HG02885 (cell line): ENCODE results near the gene ZSWIM4.
A peak's percentile ranks its signal among the peaks of the same experiment; 100 is the strongest.
"Not testable (repeated sequence)": the region's sequence is repeated elsewhere in the genome, so short reads cannot be mapped to it uniquely, and the experiment has no call there.

Experiments used
- ATAC-seq: cut with Tn5 transposase; IDR thresholded peaks from one replicate; pipeline ENCODE4 v1.9.1; 2021; ENCODE audit warnings: mild to moderate bottlenecking; ENCODE audit not compliant: unreplicated experiment, poor library complexity

The ZSWIM4 gene

DNA sequence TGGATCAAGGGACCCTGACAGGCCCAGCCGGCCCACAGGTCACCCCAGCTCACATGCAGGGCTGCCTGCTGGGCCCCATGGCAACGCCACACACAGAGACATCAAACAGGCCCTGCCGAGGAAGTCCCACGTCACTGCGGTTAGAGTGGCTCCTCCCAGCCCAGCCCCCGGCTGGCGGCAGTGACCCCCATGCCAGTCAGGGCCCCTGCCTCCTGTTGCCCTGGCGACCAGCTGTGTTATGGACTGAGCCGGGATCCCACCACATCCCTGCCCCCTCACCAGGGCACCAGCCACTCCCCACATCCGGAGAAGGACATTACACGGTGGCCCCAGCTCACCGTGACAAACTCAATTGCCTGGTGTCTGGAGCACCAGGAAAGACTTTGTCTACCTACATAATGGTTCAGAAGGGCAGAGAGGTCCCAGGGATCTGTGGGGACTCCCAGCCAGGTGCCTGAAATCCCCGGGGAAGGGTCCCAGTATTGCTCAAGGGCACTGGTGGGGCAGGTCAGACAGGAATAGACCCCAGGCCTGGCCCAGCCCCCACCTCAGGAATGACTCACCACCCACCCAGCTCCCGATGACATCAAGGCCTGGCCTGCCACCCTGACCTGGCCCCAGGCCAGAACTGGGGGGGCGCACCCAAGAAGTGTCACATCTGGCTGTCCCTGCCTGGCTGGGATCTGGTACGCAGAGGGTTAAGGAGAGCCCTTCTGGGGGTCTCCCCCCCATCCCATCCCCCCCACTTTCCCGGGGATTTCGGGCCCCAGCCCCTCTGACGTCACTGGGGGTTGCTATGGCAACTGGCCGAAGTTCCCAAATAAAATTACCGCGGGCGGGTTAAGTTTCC is 51.5 kb downstream of the ZSWIM4 start:
- ATAC-seq, result peak; percentile 48

- ATAC-seq, result peak; percentile 5
Observed at GRCh38 chr19:13847407-13848339, 52.4 kb downstream of the ZSWIM4 start.

- no peak for ATAC-seq
Observed at GRCh38 chr19:13848340-13848677, 53.1 kb downstream of the ZSWIM4 start.

DNA sequence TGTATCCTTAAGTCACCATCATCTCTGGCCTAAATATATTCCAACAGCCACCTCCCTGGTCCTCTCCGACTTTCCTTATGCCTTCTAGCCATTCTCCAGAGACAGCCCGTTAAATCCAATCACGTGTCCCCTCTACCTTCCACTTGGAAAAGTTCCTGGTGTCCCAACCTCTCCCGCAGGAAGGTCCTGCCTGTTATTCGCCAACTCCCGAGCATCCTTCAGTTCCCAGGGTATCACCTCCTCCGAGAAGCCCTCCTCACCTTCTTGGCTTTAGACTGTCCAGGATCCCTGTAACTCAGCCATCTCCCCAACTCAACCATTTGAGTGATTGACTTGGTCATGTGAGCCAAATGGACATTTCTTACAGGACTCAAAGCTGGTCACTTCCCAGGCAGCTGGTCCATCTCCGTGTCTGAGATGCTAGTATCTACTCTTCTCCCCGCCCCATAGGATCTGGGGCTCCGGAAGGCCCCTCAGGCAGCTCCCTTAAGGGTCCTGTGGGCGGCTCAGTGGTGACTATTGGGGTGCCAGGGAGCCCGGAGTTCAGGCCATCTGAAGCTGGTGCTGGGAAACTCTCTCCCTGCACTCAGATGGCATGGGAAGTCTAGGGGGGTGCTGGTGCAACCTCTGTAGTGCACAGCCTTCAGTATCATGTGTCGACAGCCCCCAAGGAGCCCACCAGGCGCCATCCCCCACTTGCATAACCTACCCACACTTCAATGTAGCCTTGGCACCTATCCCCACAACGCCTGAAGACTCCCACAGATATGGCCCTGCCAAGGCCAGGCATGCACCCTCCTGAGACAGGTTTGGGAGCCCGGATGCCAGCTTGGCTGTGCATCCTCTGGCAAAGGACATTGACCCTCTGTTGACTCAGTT is 53.8 kb downstream of the ZSWIM4 start:
- ATAC-seq, result no peak

DNA sequence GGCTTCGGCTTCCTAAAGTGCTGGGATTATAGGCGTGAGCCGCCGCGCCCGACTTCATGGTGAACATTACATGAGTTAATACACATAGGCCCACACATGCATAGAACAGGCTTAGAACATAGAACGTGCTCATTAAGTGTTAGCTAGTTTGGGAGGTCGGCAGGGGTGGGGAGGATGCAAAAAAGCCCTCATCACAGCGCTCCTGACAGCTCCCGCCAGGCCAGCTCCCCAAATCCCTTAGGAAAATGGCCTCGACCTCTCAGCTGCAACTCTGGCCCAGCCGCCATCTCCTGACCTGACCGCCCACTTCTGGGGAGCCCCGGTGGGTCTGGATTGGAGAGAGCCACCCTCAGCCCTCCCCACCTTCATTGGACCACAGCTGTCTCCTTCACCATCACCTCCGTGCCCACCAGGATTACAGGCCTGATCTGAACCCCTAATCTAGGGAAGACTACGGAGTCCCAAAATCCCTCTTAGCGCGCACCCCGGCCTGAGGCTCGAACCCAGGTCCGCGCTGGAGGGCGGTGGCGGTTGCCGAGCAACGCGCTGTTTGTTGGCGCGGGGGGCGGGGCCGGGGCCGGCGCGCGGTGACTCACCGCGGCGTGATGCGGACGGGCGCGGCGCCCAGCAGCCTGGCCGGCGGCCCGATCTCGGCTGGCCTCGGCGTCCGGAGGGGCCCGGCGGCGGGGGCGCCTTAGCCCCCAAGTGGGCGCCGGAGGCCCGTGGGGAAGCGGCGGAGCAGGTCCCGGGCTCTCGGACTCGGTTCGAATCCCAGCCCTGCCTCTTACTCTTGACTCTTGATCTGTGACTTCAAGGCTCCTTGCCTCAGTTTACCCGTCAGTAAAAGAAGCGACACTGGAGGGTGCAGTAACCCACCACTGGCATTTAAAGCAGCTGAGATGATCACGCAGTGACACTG is 55.0 kb downstream of the ZSWIM4 start:
- no peak for ATAC-seq

GRCh38 chr19:13850910-13851733 is 55.9 kb downstream of the ZSWIM4 start:
- no peak for ATAC-seq

DNA sequence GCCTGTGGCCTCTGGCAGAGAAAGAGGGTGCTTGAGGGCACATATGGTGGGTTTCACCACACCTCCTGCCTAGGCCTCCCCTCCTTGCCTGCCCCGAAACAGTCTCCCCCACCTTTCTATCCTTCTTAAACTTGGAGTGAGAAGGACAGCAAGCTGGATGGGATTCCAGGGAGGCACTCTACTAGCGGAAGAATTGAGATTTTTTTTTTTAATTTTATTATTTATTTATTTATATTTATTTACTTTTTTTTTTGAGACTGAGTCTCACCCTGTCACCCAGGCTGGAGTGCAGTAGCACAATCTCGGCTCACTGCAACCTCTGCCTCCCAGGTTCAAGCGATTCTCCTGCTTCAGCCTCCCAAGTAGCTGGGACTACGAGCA is 56.5 kb downstream of the ZSWIM4 start:
- not testable (repeated sequence) for ATAC-seq

GRCh38 chr19:13852171-13852707 is 57.0 kb downstream of the ZSWIM4 start:
- not testable (repeated sequence) for ATAC-seq

GRCh38 chr19:13856497-13856896 is 61.3 kb downstream of the ZSWIM4 start:
- ATAC-seq, result no peak

DNA sequence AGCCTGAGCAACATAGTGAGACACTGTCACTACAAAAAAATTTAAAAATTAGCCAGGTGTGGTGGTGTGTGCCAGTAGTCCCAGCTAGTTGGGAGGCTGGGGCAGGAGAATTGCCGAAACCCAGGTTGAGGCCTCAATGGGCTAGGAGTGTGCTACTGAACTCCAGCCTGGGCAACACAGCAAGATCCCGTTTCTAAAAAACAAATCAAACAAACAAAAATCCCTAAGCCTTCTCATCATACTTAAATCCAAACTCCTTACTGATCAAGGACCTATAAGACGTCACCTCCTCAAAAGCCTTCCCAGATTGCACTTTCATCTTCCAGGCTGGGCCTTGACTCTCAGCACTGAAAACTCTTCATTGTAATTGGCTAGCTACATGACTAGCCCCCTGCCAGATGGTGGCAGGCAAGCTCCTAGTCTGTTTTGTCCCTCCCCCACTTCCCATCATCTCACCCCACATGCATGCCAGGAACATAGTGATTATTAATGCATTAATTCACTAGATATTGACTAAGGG is 64.2 kb downstream of the ZSWIM4 start:
- no peak for ATAC-seq

DNA sequence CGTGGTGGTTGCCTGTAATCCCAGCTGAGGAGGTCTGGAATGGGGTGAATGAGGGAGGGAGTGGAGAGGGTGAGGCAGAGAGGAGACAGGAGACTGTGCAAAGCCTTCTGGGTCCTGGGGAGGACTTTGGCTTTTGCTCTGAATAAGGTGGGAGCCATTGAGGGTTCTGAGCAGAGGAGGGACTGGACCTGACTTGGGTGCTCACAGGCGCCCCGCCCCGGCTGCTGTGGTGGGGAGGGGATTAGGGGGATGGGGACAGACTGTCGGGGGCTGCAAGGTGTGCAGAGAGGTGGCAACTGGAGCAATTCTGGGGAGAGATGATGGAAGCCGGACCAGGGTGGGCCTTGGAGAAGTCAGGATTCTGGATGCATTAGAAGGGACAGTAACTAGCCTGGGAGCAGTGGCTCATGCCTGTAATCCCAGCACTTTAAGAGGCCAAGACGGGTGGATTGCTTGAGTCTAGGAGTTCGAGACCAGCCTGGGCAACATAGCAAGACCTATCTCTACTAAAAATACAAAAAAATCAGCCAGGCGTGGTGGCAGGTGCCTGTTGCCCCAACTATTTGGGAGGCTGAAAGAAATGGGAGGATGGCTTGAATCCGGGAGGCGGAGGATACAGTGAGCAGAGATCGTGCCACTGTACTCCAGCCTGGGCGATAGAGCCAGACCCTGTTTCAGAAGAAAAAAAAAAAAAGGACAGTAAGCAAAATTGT is 65.6 kb downstream of the ZSWIM4 start:
- no peak for ATAC-seq

DNA sequence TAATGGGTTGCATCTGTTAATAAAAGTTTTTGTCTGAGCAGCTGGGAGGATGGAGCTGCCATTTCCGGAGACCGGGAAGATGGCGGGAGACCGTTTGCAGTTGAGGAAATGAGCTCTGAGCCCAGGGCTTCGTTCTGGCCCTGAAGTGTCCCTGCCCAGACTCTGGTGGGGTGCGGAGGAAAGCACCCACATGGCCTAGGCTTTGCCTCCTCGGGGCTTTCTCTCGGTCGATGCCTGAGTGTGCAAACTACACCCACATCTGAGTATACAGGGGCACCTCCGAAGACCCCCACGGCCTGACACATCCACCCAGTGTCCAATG is 66.1 kb downstream of the ZSWIM4 start:
- peak; percentile 29 for ATAC-seq

DNA sequence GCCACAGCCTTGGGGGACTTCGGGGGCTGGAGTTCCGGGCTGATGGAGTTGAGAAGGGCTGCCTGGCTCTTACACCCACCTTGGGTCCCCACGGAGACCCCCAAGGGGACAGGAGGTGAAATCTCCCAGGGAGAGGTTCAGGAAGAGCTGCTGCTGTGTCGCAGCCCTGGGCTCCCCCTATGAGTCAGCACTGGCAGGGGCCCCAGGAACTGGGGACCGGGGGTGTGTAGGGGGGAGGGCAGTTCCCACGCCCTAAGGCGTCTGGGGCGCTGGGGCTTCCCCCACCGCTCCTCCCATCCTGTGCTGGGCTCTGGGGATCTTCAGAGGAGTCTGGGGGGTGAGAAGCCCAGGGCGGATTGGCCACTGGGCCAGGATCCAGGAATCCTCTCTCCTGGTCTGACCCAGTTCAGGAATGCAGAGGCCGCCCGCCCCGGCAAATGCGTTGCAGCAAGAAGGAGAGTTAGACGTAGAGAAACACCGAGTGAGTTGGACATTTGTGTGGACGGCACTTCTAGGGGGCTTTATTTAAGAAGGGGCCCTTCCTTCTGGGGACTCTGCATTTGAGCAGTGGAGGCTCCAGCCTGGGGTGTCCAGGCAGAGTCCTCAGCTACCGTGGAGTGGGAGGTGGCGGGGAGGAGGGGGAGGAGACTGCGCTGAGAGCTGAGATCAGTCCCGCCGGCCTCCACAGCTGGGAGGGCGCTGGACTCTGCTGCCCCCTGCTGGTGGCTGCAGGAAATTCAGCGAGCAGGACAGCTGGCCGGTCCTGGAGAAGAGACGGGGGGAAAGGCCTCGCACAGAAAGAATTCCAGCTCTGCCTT is 66.7 kb downstream of the ZSWIM4 start:
- peak; percentile 75 for ATAC-seq

DNA sequence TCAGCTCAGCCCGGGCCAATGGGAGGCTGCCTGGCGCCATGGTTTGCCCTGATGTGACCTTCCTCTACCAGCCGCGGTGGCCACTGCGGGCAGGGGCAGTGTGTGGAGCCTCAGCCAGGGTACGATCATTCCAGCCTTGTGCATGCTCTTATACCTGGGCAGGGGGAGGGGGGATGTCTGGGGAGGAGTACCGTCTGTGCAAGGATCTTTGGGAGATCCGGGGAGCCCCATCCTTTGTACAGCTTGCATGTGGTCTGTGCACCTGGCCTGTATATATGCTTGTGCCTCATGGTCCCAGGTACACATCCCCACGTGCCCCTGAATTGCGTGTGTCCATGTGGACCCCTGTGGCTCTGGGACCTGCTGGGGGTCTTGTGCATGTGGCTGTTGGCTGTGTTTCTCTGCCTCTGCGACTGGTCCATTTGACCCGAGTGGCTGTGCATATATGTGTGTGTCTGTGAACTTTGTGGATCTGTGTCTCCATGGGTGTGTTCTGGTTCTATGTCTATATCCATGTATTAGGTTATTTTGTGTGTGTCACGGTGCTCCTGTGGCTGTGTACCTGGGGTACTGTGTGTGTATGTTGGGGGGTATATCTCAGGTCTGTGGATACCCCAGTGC is 68.9 kb downstream of the ZSWIM4 start:
- ATAC-seq, result no peak

DNA sequence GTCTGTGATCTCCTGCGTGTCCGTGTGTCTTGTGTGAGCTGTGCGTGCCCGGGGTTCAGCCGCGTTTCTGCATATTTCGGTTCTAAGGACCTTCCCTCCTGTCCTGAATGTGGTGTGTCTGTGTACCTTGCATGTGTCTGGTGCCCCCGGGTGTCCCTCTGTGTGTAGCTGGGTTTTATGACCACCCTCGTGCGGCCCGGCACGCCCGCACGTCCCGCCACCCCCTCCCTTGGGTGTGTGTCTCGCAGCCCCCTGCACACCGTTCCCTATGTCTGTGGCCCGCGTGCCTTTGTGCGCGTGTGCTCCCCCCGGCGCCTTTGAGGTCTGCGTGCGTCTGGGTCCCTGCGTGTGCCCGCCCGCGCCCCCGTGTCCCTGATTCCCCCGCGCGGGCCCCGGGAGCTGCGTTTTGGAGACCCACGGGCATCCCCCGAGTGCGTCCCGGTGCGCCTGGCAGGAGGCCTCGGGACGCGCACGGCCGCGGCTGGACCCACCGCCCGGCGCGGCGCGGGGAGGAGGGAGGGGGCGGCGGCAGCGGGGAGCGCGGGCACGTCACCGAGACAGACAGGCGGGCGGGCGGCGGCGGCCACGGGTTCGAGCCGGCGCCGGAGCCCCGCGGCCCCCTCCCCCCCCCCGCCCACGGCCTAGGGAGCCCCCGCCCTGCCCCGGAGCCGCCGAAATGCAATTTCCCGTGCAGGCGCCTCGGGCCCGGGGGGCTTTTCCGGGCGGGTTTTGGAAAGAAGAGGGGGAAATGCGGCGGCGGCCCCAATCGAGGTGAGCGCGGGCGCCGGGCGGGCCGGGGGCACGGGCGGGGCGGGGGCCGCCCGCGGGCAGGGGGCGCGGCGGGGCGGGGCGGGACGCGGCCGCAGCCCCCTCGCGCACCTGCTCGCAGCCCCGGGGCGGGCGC is 69.7 kb downstream of the ZSWIM4 start:
- no peak for ATAC-seq
